ENCODE measurements around the gene LRRC43. TPM values are rescaled to one million over a fixed set of nuclear protein-coding genes. Genes with fewer than 3 reads are reported as not detected.
A peak's percentile ranks its signal among the peaks of the same experiment; 100 is the strongest.

The LRRC43 gene
- total RNA-seq, 4 donors from 2014 or later = 0.64 TPM; not detected in 3

- in situ Hi-C loops (cut with MboI; ENCODE audit: low pct_ligation_motif_present in 1 of 4, low pct_unique_long_range_greater_than_20kb in 1 of 4, low sequenced_read_pairs in 3 of 4) = no loop called here
- H3K36me3 ChIP-seq = peaks cover 0 to 14% (median 3%) of the 10 kb centered on the region in 4 donors
- TF ChIP-seq POLR2A (IDR thresholded peaks at IDR 0.05) = no peak
- no peak for TF ChIP-seq EP300 (IDR thresholded peaks at IDR 0.05; ENCODE audit: low read depth)
- TF ChIP-seq POLR2AphosphoS5 (IDR thresholded peaks at IDR 0.05) = no peak
- no peak for TF ChIP-seq CTCF (IDR thresholded peaks at IDR 0.05)
- H3K27me3 ChIP-seq = peaks cover 64% of the 10 kb centered on the region
- intact Hi-C loops (cut with DNase I; ENCODE audit: low total_unique reads) = no loop called here
- no peaks in the 10 kb centered on the region for H3K9me3 ChIP-seq
- H3K4me1 ChIP-seq = peaks cover 0 to 22% (median 19%) of the 10 kb centered on the region in 4 donors
- no peak for DNase-seq
- 27% methylated on average over 32 of the region's 71 CpGs; no CpG with 5 or more reads in 1 of the 2 donors for WGBS, 2 donors (ENCODE audit: low coverage in 1 of 2)
- H3K4me3 ChIP-seq = peak overlapping the region in 3 of 4 donors; percentile 34 to 78 (median 57)
- H3K27ac ChIP-seq = no peak overlapping the region
Measured at GRCh38 chr12:122204167-122205052, 21.5 kb downstream of the LRRC43 start.

- peaks cover 56% of the 10 kb centered on the region for H3K27me3 ChIP-seq
- H3K4me3 ChIP-seq = no peak overlapping the region
- in situ Hi-C loops (cut with MboI; ENCODE audit: low pct_ligation_motif_present in 1 of 4, low pct_unique_long_range_greater_than_20kb in 1 of 4, low sequenced_read_pairs in 3 of 4) (no loop called here), intact Hi-C loops (cut with DNase I; ENCODE audit: low total_unique reads) (no loop called here)
- H3K27ac ChIP-seq = no peak overlapping the region
- H3K4me1 ChIP-seq = peaks cover 0 to 22% (median 19%) of the 10 kb centered on the region in 4 donors
- TF ChIP-seq CTCF (IDR thresholded peaks at IDR 0.05) = no peak
- peak in 1 of 3 donors; percentile 7 for TF ChIP-seq POLR2AphosphoS5 (IDR thresholded peaks at IDR 0.05)
- H3K9me3 ChIP-seq = no peaks in the 10 kb centered on the region
- 36 to 53% methylated on average over 7 to 23 of the region's 23 CpGs for WGBS, 2 donors (ENCODE audit: low coverage in 1 of 2)
- DNase-seq = no peak
- peaks cover 0 to 17% (median 3%) of the 10 kb centered on the region in 4 donors for H3K36me3 ChIP-seq
Measured at GRCh38 chr12:122205053-122205925, 22.4 kb downstream of the LRRC43 start.

GRCh38 chr12:122206111-122206881 lies 23.4 kb downstream of the LRRC43 start:
- Histone ChIP-seq H3K27ac (no peak overlapping the region), H3K36me3 (peaks cover 0 to 23% (median 5%) of the 10 kb centered on the region in 4 donors), H3K27me3 (peaks cover 45% of the 10 kb centered on the region), H3K4me3 (no peak overlapping the region), H3K9me3 (no peaks in the 10 kb centered on the region), H3K4me1 (peaks cover 0 to 20% (median 14%) of the 10 kb centered on the region in 4 donors)
- intact Hi-C loops (cut with DNase I; ENCODE audit: low total_unique reads) (no loop called here), in situ Hi-C loops (cut with MboI; ENCODE audit: low pct_ligation_motif_present in 1 of 4, low pct_unique_long_range_greater_than_20kb in 1 of 4, low sequenced_read_pairs in 3 of 4) (no loop called here)
- TF ChIP-seq POLR2A (IDR thresholded peaks at IDR 0.05) = no peak
- no peak for TF ChIP-seq EP300 (IDR thresholded peaks at IDR 0.05; ENCODE audit: low read depth)
- no peak for TF ChIP-seq POLR2AphosphoS5 (IDR thresholded peaks at IDR 0.05)
- no peak for TF ChIP-seq CTCF (IDR thresholded peaks at IDR 0.05)
- no peak for DNase-seq
- 78% methylated on average over 23 of the region's 27 CpGs; no CpG with 5 or more reads in 1 of the 2 donors for WGBS, 2 donors (ENCODE audit: low coverage in 1 of 2)
